CD4-positive, CD25-positive, alpha-beta regulatory T cell (primary cell): ENCODE measurements around the gene HIRA. TPM values are rescaled to one million over a fixed set of nuclear protein-coding genes. Genes with fewer than 3 reads are reported as not detected.

ENCODE experiments used
- ATAC-seq, 2 donors: fragments of 150-1000 bp; cut with Tn5 transposase; one replicate each; pipeline ENCODE4 v1.10.0; 2021; ENCODE audit warnings: low read depth in 2 of 2, moderate number of reproducible peaks in 2 of 2, moderate library complexity in 1 of 2
- DNase-seq, 3 donors: peaks; one replicate each; pipeline versions ENCODE4 v3.0.0 to v3.0.0-alpha.2; 2012 to 2022; ENCODE audit warnings: mixed read lengths in 1 of 3
- H3K27ac ChIP-seq: one replicate; pipeline ENCODE4 v1.7.0; 2013; ENCODE audit warnings: mild to moderate bottlenecking, low read length; ENCODE audit not compliant: insufficient read depth, poor library complexity, severe bottlenecking
- H3K27me3 ChIP-seq: one replicate; pipeline ENCODE4 v1.7.0; 2013; ENCODE audit warnings: low read length; ENCODE audit not compliant: control insufficient read depth, insufficient read depth
- H3K36me3 ChIP-seq: one replicate; pipeline ENCODE4 v1.7.0; 2013; ENCODE audit warnings: mild to moderate bottlenecking, low read length, moderate library complexity; ENCODE audit not compliant: control insufficient read depth, insufficient read depth
- H3K4me1 ChIP-seq: 2 replicates; pipeline ENCODE4 v1.7.0; 2013; ENCODE audit warnings: mild to moderate bottlenecking, low read length; ENCODE audit not compliant: insufficient read depth, control insufficient read depth, poor library complexity, severe bottlenecking
- H3K4me3 ChIP-seq: one replicate; pipeline ENCODE4 v1.7.0; 2013; ENCODE audit warnings: low read depth, mild to moderate bottlenecking, low read length, moderate library complexity
- H3K9me3 ChIP-seq, 2 experiments: 1 replicate in 1 of 2; 2 replicates in 1 of 2; pipeline ENCODE4 v1.7.0; 2013; ENCODE audit warnings: low read length in 2 of 2, mild to moderate bottlenecking in 1 of 2, moderate library complexity in 1 of 2; ENCODE audit not compliant: control insufficient read depth in 2 of 2
- H3K27ac Mint-ChIP-seq, 3 donors: one replicate each; pipeline ENCODE4 v1.8.0; 2020 to 2022; ENCODE audit warnings: mild to moderate bottlenecking in 3 of 3, mixed read lengths in 3 of 3, moderate library complexity in 2 of 3
- H3K27me3 Mint-ChIP-seq: one replicate; pipeline ENCODE4 v1.8.0; 2022; ENCODE audit warnings: mild to moderate bottlenecking, mixed read lengths
- H3K36me3 Mint-ChIP-seq: one replicate; pipeline ENCODE4 v1.8.0; 2020; ENCODE audit warnings: mixed read lengths
- H3K4me1 Mint-ChIP-seq, 4 donors: one replicate each; pipeline ENCODE4 v1.8.0; 2020 to 2022; ENCODE audit warnings: mixed read lengths in 4 of 4, mild to moderate bottlenecking in 1 of 4
- H3K4me3 Mint-ChIP-seq, 4 donors: one replicate each; pipeline ENCODE4 v1.8.0; 2020 to 2022; ENCODE audit warnings: mild to moderate bottlenecking in 4 of 4, mixed read lengths in 4 of 4, moderate library complexity in 3 of 4
- H3K9me3 Mint-ChIP-seq, 7 donors: one replicate each; pipeline ENCODE4 v1.8.0; 2020 to 2022; ENCODE audit warnings: mixed read lengths in 7 of 7, mild to moderate bottlenecking in 3 of 7, moderate library complexity in 2 of 7
- polyA plus RNA-seq, 4 donors: library from polyadenylated mRNA; unstranded; fragments of 300-500 nt; fragmentation: Illumina TruSeq; gene quantifications; one replicate each; pipeline ENCODE4 v1.2.3, GENCODE V29; 2021
- total RNA-seq: library from RNA; stranded (reverse); gene quantifications from one replicate; pipeline ENCODE4 v1.2.3, GENCODE V29; 2022

The HIRA gene
- total and polyA plus RNA-seq, 5 donors from 2014 or later: 1.4 to 30.2 (median 3.0) TPM

DNA sequence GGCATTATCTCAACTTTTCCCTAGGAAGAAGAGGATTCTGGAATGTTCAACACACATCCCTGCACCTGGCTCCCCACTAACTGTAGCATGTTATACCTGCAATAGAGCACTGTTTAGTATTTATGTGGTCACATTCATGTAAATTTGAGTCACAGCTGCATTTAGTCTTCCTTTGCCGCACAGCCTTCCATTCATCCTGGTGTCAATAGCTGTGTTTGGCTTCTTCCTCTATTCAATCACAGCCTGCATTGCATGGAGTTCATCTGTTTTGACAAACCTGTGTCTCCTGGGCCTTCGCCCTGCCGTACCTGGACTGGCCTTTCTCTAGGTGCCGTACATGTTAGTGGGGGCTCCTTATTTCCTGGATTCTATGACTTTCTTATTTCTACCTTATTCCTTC is 20.0 kb upstream of the HIRA start:
- Mint-ChIP-seq H3K36me3 (peaks cover 32% of the 10 kb centered on the region), H3K9me3 (no peaks in the 10 kb centered on the region), H3K4me3 (peak overlapping the region in 2 of 4 donors; percentile 34 to 84), H3K27me3 (no peaks in the 10 kb centered on the region), H3K4me1 (peaks cover 6 to 20% (median 12%) of the 10 kb centered on the region in 4 donors), H3K27ac (peak overlapping the region in 1 of 3 donors; percentile 67)
- no peak overlapping the region for H3K4me3 ChIP-seq
- no peaks in the 10 kb centered on the region for H3K27me3 ChIP-seq
- DNase-seq (no peak), ATAC-seq (no peak)
- H3K4me1 ChIP-seq: peaks cover 16% of the 10 kb centered on the region
- H3K36me3 ChIP-seq: peaks cover 49% of the 10 kb centered on the region
- H3K9me3 ChIP-seq: no peaks in the 10 kb centered on the region
- H3K27ac ChIP-seq: no peak overlapping the region

DNA sequence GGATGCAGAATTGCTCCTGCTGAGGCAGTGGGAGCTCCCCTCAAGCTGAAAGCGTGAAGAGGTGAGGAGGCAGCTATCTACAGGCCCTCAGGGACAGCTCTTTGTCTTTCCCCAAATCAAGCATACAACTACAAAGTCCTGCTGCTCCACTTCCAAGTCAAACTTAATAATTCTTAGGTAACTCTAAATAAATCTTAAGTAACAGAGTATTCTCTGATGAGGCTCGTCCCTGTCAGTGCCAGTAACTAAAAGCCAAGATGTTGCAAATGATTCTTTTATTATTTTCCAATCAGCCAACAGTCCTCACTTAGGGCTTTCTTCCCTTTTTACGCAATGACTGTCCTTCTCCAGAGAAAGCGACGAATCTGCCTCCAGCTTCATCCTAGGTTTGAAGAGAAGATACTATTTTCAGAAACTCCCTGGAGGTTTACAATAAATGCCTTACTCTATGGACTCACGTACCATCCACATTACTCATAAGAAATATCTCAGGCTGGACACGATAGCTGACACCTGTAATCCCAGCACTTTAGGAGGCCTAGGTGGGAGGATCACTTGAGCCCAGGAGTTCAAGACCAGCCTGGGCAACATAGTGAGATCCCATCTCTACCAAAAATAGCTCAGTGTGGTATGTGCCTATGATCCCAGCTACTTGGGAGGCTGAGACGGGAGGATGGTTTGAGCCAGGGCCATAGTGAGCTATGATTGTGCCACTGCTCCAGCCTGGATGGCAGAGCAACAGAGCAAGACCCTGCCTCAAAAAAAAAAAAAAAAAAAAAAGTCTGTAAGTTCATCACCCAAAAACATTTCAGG is 19.0 kb upstream of the HIRA start:
- peaks cover 39% of the 10 kb centered on the region for H3K36me3 ChIP-seq
- no peak for ATAC-seq
- DNase-seq: no peak
- H3K36me3 Mint-ChIP-seq: peaks cover 26% of the 10 kb centered on the region
- H3K4me1 Mint-ChIP-seq: peaks cover 12 to 28% (median 19%) of the 10 kb centered on the region in 4 donors
- H3K27me3 ChIP-seq: no peaks in the 10 kb centered on the region
- no peak overlapping the region for H3K4me3 ChIP-seq
- H3K9me3 Mint-ChIP-seq: no peaks in the 10 kb centered on the region
- H3K4me3 Mint-ChIP-seq: peak overlapping the region in 1 of 4 donors; percentile 34
- peaks cover 25% of the 10 kb centered on the region for H3K4me1 ChIP-seq
- H3K27me3 Mint-ChIP-seq: no peaks in the 10 kb centered on the region
- H3K27ac Mint-ChIP-seq: peak overlapping the region in 1 of 3 donors; percentile 63
- no peaks in the 10 kb centered on the region for H3K9me3 ChIP-seq
- no peak overlapping the region for H3K27ac ChIP-seq

DNA sequence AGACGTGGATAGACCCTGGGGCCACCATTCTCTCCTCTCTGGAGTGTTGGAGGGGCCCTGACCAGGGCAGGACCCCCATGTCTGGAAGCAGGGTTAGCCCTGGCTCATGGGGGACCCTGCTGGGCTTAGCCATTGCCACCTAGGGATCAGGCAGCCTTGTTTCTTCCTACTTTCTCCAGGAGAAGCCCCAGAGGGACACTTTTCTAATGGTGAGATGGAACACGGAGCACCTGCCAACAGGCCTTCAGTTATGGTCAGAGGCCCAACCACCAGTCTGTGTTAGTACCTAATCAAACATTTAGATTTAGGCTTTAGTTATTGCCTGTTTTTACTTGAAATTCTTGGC is 17.9 kb upstream of the HIRA start:
- Mint-ChIP-seq H3K4me1 (peaks cover 15 to 39% (median 29%) of the 10 kb centered on the region in 4 donors), H3K27me3 (no peaks in the 10 kb centered on the region), H3K36me3 (peaks cover 20% of the 10 kb centered on the region), H3K27ac (peak overlapping the region in 1 of 3 donors; percentile 31), H3K9me3 (no peaks in the 10 kb centered on the region), H3K4me3 (peak overlapping the region; percentile 21 to 58 (median 52))
- Histone ChIP-seq H3K27ac (peak overlapping the region; percentile 5), H3K9me3 (no peaks in the 10 kb centered on the region), H3K27me3 (no peaks in the 10 kb centered on the region), H3K4me1 (peaks cover 30% of the 10 kb centered on the region), H3K36me3 (peaks cover 31% of the 10 kb centered on the region), H3K4me3 (no peak overlapping the region)
- no peak for DNase-seq
- no peak for ATAC-seq

DNA sequence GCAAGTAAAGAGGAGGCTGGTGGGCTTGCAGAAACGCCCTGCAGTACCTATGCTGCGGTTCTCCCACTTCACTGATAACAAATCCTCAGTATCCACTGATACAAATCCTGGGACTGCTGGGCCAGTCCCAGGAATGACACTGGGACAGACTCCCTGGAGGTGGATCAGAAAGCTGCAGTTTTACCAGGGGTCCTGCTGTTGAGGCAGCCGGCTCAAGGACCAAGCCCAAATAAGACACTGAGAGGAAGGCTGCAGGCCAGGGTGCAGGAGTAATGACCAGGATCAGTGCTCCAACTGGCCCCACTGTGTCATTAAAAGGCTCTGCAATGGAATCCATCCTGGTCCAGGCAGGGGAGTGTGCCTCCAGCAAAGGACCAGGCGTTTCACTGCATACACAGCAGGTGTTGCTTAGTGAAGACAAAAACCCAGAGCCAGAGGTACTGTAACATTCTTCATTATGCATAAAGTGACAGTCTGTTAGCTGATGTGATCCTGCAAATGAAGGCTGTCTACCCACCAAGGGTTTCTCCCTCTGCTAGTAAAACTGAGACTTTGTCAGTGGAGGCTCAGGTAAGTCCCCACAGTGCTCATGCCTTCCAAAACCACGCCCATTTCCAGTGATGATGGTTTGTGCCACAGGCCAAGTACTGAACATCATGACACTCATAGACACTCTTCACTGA is 17.3 kb upstream of the HIRA start:
- Mint-ChIP-seq H3K36me3 (peaks cover 17% of the 10 kb centered on the region), H3K4me1 (peaks cover 17 to 42% (median 31%) of the 10 kb centered on the region in 4 donors), H3K27me3 (no peaks in the 10 kb centered on the region), H3K9me3 (no peaks in the 10 kb centered on the region), H3K4me3 (peak overlapping the region in 3 of 4 donors; percentile 94 to 95 (median 94)), H3K27ac (peak overlapping the region; percentile 5 to 94 (median 85))
- DNase-seq: peak in 1 of 3 donors; percentile 48
- H3K27ac ChIP-seq: peak overlapping the region; percentile 90
- ATAC-seq: no peak
- no peaks in the 10 kb centered on the region for H3K27me3 ChIP-seq
- peak overlapping the region; percentile 95 for H3K4me3 ChIP-seq
- H3K9me3 ChIP-seq: no peaks in the 10 kb centered on the region
- H3K4me1 ChIP-seq: peaks cover 30% of the 10 kb centered on the region
- H3K36me3 ChIP-seq: peaks cover 31% of the 10 kb centered on the region

DNA sequence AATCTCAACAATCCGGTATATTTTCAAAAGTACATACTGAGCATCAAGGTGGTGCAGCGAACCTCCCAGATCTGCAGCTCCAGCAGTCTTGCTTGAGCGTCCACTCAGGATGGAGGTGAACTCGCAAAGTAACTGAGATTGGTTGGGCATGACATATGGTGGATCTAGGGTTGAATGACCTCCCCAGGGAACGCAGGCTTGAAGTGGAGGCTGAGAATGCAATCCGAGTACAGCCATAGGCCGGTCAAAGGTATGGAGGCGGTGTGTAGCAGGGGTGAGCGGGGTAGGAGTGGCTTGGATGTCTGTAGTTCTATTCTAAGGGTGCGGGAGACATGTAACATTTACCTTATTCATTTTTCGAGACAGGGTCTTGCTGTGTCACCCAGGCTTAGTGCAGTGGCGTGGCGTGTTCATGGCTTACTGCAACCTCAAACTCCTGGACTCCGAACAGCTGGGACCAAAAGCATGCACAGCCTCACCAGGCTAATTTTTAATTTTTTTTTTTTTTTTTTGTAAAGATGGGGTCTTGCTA is 16.6 kb upstream of the HIRA start:
- Histone ChIP-seq H3K27me3 (no peaks in the 10 kb centered on the region), H3K4me3 (peak overlapping the region; percentile 95), H3K36me3 (peaks cover 31% of the 10 kb centered on the region), H3K9me3 (no peaks in the 10 kb centered on the region), H3K4me1 (peaks cover 30% of the 10 kb centered on the region), H3K27ac (peak overlapping the region; percentile 90)
- Mint-ChIP-seq H3K9me3 (no peaks in the 10 kb centered on the region), H3K4me3 (peak overlapping the region; percentile 94 to 95 (median 94)), H3K27me3 (no peaks in the 10 kb centered on the region), H3K27ac (peak overlapping the region; percentile 92 to 94 (median 93)), H3K4me1 (peaks cover 21 to 48% (median 34%) of the 10 kb centered on the region in 4 donors), H3K36me3 (peaks cover 14% of the 10 kb centered on the region)
- DNase-seq: no peak
- peak; percentile 0 to 5 for ATAC-seq

DNA sequence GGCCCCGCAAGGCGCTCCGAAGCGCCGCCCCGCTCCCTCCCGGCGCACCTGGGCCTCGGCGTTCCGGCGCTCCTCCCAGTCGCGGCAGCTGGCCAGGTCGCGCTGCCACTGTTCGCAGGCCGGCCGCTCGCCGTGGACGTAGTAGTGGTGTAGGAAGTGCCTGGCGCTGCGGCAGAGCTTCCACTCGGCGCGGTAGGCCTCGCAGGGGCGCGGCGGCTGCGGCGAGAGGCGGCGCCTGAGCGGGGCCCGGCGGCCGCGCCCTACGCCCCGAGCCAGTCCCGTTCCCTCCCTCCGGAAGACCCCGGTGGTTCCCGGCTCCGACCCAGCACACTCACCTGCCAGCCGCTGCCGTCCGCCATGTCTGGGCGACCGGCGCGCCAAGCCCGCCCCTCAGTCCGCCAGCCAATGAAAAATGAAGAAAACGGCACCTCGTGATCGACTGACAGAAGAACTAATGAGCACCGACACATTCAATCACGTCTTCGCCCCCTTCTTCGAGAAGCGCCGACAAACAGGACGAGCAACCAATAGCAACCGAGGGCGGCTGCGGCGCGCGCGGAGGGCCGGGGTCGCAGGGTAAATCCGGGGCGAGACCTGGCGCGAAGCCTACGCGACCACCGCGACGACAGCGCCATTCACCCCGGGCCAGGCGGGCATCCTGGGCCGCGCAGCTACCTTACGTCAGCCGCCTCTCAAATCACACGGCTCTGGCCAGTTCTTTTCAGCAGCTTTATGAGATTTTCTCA is 16.0 kb upstream of the HIRA start, which contains the start of gene C22orf39:
Gene C22orf39, minus strand, starts transcription at position 382 of the 746 bp plus-strand sequence. Its CDS starts 23 bp downstream, at position 359.
- no peaks in the 10 kb centered on the region for H3K27me3 Mint-ChIP-seq
- Histone ChIP-seq H3K9me3 (no peaks in the 10 kb centered on the region), H3K4me1 (peaks cover 30% of the 10 kb centered on the region), H3K27me3 (no peaks in the 10 kb centered on the region), H3K4me3 (peak within 1 kb of the TSS; percentile 95), H3K27ac (peak within 1 kb of the TSS; percentile 90), H3K36me3 (peaks cover 30% of the 10 kb centered on the region)
- peak within 1 kb of the TSS; percentile 94 to 98 (median 94) for H3K4me3 Mint-ChIP-seq
- H3K4me1 Mint-ChIP-seq: peaks cover 22 to 54% (median 35%) of the 10 kb centered on the region in 4 donors
- H3K36me3 Mint-ChIP-seq: peaks cover 9% of the 10 kb centered on the region
- ATAC-seq: peak; percentile 91 to 95
- H3K27ac Mint-ChIP-seq: peak within 1 kb of the TSS; percentile 94 to 97 (median 96)
- H3K9me3 Mint-ChIP-seq: no peaks in the 10 kb centered on the region
- DNase-seq: peak; percentile 89 to 95 (median 92)
